Esophagus muscularis mucosa (tissue), 3 donors: Measurements from ENCODE around the gene ITPR2.

Experiments
- POLR2A ChIP-seq: fragments of 450-650 bp; IDR thresholded peaks from one replicate; pipeline ENCODE4 v1.6.1; 2017; ENCODE audit warnings: antibody characterized with exemption, moderate library complexity, mild to moderate bottlenecking, low read depth
- TF ChIP-seq, protein P1 (sequence below), 3 experiments: fragments of 200-600 bp in 2 of 3; fragments of 450-650 bp in 1 of 3; sonication (generic) in 2 of 3; IDR thresholded peaks; one replicate each; pipeline ENCODE4 v1.5.1; 2017 to 2019; ENCODE audit warnings: antibody characterized with exemption in 3 of 3, mild to moderate bottlenecking in 2 of 3, moderate library complexity in 1 of 3

DNA sequence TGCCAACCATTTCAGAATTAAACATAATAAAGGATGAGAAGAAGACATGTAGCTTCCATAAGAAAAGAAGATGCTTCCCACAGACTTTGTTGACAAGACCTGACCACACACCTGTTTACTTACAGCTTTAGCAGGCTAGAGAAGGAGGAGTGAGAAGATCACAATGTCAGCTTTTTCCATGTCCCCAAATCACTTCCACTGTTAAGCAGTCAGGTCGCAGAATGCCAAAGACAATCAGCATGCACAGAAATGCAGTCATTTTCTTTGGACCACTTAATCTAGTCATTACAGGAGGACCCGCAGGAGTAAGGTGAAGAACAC is 322.7 kb downstream of the ITPR2 start:
- TF ChIP-seq, protein P1, sequence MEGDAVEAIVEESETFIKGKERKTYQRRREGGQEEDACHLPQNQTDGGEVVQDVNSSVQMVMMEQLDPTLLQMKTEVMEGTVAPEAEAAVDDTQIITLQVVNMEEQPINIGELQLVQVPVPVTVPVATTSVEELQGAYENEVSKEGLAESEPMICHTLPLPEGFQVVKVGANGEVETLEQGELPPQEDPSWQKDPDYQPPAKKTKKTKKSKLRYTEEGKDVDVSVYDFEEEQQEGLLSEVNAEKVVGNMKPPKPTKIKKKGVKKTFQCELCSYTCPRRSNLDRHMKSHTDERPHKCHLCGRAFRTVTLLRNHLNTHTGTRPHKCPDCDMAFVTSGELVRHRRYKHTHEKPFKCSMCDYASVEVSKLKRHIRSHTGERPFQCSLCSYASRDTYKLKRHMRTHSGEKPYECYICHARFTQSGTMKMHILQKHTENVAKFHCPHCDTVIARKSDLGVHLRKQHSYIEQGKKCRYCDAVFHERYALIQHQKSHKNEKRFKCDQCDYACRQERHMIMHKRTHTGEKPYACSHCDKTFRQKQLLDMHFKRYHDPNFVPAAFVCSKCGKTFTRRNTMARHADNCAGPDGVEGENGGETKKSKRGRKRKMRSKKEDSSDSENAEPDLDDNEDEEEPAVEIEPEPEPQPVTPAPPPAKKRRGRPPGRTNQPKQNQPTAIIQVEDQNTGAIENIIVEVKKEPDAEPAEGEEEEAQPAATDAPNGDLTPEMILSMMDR (IDR thresholded peaks at IDR 0.05), result no peak
- no peak for TF ChIP-seq POLR2A
